ENCODE data around the gene TMEM203. TPM values are rescaled to one million over a fixed set of nuclear protein-coding genes. Genes with fewer than 3 reads are reported as not detected.

The TMEM203 gene
- total RNA-seq, 1 experiment from 2014 or later, result 35.5 TPM

GRCh38 chr9:137167747-137168572 is 37.5 kb downstream of the TMEM203 start:
- H3K56ac ChIP-seq (ENCODE audit: insufficient read length, low read depth, low read length), result no peak overlapping the region
- peaks cover 2% of the 10 kb centered on the region for H4K20me1 ChIP-seq (ENCODE audit: control insufficient read depth, insufficient read depth, insufficient read length)
- H3K79me2 ChIP-seq (ENCODE audit: insufficient read depth, low read length), result no peaks in the 10 kb centered on the region
- H3K79me1 ChIP-seq (ENCODE audit: insufficient read depth, low read depth, low read length, poor library complexity, severe bottlenecking), result no peaks in the 10 kb centered on the region
- H3K4me1 ChIP-seq (ENCODE audit: insufficient read depth, low read length), result no peaks in the 10 kb centered on the region
- peak overlapping the region; percentile 68 for H3K4me2 ChIP-seq (ENCODE audit: insufficient read depth, insufficient read length, low read length)
- no peak overlapping the region for H2AK5ac ChIP-seq (ENCODE audit: insufficient read length, low read length)
- H4K8ac ChIP-seq (replicated peaks; ENCODE audit: insufficient read length, low read depth, low read length), result no peak overlapping the region
- TF ChIP-seq CTCF (conservative IDR thresholded peaks at IDR 0.05), result no peak
- H3K27ac Mint-ChIP-seq, result no peak overlapping the region
- no peak overlapping the region for H3K4ac ChIP-seq (ENCODE audit: low read depth, low read length)
- H3K18ac ChIP-seq (ENCODE audit: insufficient read length, low read depth, low read length), result no peak overlapping the region
- H2BK5ac ChIP-seq (ENCODE audit: insufficient read length, low read length), result no peak overlapping the region
- no peak overlapping the region for H3K23ac ChIP-seq (ENCODE audit: insufficient read length, low read depth, low read length)
- H3K14ac ChIP-seq (ENCODE audit: insufficient read depth, low read length), result no peak overlapping the region
- H3K9me3 ChIP-seq (ENCODE audit: control insufficient read depth, low read depth, low read length), result no peaks in the 10 kb centered on the region
- no peak overlapping the region for H2BK12ac ChIP-seq (ENCODE audit: insufficient read length, low read depth, low read length)
- H3T11ph ChIP-seq (ENCODE audit: low read length), result no peak overlapping the region
- H3K27me3 ChIP-seq (ENCODE audit: insufficient read depth, low read length), result peaks cover 39% of the 10 kb centered on the region; the same call in 1 of the 2 replicates
- peaks cover 10% of the 10 kb centered on the region for H3K23me2 ChIP-seq (ENCODE audit: insufficient read length, low read depth, low read length, poor library complexity, severe bottlenecking)
- no peak overlapping the region for H2BK15ac ChIP-seq (ENCODE audit: low read depth, low read length)
- no peak overlapping the region for H3K9ac ChIP-seq (ENCODE audit: extremely low read depth, insufficient read length, low read length)
- no peak overlapping the region for H2BK120ac ChIP-seq (ENCODE audit: low read depth, low read length, poor library complexity, severe bottlenecking)
- no peak overlapping the region for H4K91ac ChIP-seq (ENCODE audit: insufficient read length, low read depth, low read length)
- no peaks in the 10 kb centered on the region for H3K36me3 Mint-ChIP-seq (ENCODE audit: insufficient read depth in 1 of 3, low read depth in 3 of 3)
- no peak overlapping the region for H4K5ac ChIP-seq (ENCODE audit: insufficient read length, low read depth, low read length)
- peaks cover 3 to 9% of the 10 kb centered on the region in 2 experiments for H3K4me1 Mint-ChIP-seq
- H2BK20ac ChIP-seq (ENCODE audit: low read depth, low read length, poor library complexity, severe bottlenecking), result no peak overlapping the region
- H3K27me3 Mint-ChIP-seq (ENCODE audit: low read depth), result peaks cover 91% of the 10 kb centered on the region
- peak overlapping the region; percentile 40 to 62; a peak in 3 of 5 replicates for H3K4me3 Mint-ChIP-seq
- no CpG with 5 or more reads among the region's 57 CpGs for WGBS (ENCODE audit: extremely low coverage, insufficient read length, low lambda C conversion rate)
- no peaks in the 10 kb centered on the region; a peak in 1 of 5 replicates for H3K9me3 Mint-ChIP-seq
- peak; percentile 69 for DNase-seq
- no peak overlapping the region for H3K27ac ChIP-seq (ENCODE audit: insufficient read length, low read depth, low read length)
- no peak overlapping the region for H2AFZ ChIP-seq (ENCODE audit: low read length)
